BJ (cell line): Measurements from ENCODE around the gene IPO8. TPM values are rescaled to one million over a fixed set of nuclear protein-coding genes. Genes with fewer than 3 reads are reported as not detected.
"Not testable (repeated sequence)": the region's sequence is repeated elsewhere in the genome, so short reads cannot be mapped to it uniquely, and the experiment has no call there.

Experiments used
- CTCF ChIA-PET: fragments of 350-600 bp; formaldehyde crosslinking; extraction: SDS; loops from one replicate; lab custom pipeline; 2021; ENCODE audit warnings: antibody characterized with exemption, inconsistent platforms; lab: Yijun Ruan, JAX
- POLR2A ChIA-PET: fragments of 300-600 bp; sonication (Branson Sonifier 250); formaldehyde crosslinking; extraction: SDS; loops from one replicate; lab custom pipeline; 2021; ENCODE audit warnings: antibody characterized with exemption; lab: Charles Lee
- DNase-seq: peaks from one replicate; pipeline ENCODE4 v3.0.0-alpha.2; 2011; ENCODE audit warnings: low read depth
- H3K27me3 ChIP-seq: 2 replicates; pipeline ENCODE4 v1.6.0; 2011; ENCODE audit warnings: low read length; ENCODE audit not compliant: control insufficient read depth, insufficient read depth
- H3K36me3 ChIP-seq: 2 replicates; pipeline ENCODE4 v1.5.1; 2011; ENCODE audit warnings: low read length; ENCODE audit not compliant: control insufficient read depth, insufficient read depth
- H3K4me3 ChIP-seq: 2 replicates; pipeline ENCODE4 v1.5.1; 2011; ENCODE audit warnings: low read depth, mild to moderate bottlenecking, control low read depth, low read length
- CTCF ChIP-seq: IDR thresholded peaks from 2 replicates; pipeline ENCODE4 v1.5.1; 2011; ENCODE audit warnings: low read depth, mild to moderate bottlenecking, control low read depth, inconsistent platforms, low read length, moderate library complexity; ENCODE audit not compliant: insufficient read depth
- polyA plus RNA-seq: library from polyadenylated mRNA; depleted of rRNA; stranded (reverse); fragments of >200 nt; gene quantifications from 2 replicates; pipeline ENCODE4 v1.2.3, GENCODE V29; 2011

The IPO8 gene
- polyA plus RNA-seq, 1 experiment = 6.8 TPM

GRCh38 chr12:30613119-30613830 is 82.4 kb downstream of the IPO8 start:
- no peak for TF ChIP-seq CTCF
- H3K27me3 ChIP-seq = no peaks in the 10 kb centered on the region
- no peak for DNase-seq
- POLR2A ChIA-PET = no interaction called here
- no peaks in the 10 kb centered on the region for H3K36me3 ChIP-seq
- CTCF ChIA-PET = interaction anchor here (0.6 kb wide), 1 partner anchor 14 kb away, joined by 3 read pairs; no protein-coding TSS in a partner anchor
- H3K4me3 ChIP-seq = no peak overlapping the region

GRCh38 chr12:30610718-30611117 is 85.0 kb downstream of the IPO8 start:
- DNase-seq = no peak
- Histone ChIP-seq H3K27me3 (no peaks in the 10 kb centered on the region), H3K36me3 (no peaks in the 10 kb centered on the region), H3K4me3 (no peak overlapping the region)
- ChIA-PET POLR2A (no interaction called here), CTCF (no interaction called here)
- TF ChIP-seq CTCF = no peak

- CTCF ChIA-PET, H3K27me3 ChIP-seq, H3K4me3 ChIP-seq, DNase-seq, H3K36me3 ChIP-seq, POLR2A ChIA-PET: not testable (repeated sequence)
Observed at GRCh38 chr12:30609819-30610218, 85.8 kb downstream of the IPO8 start.

GRCh38 chr12:30604302-30604701 is 91.4 kb downstream of the IPO8 start:
- H3K4me3 ChIP-seq, POLR2A ChIA-PET, H3K36me3 ChIP-seq, CTCF ChIA-PET, H3K27me3 ChIP-seq, DNase-seq: not testable (repeated sequence)

- no peaks in the 10 kb centered on the region for H3K36me3 ChIP-seq
- no peak for DNase-seq
- CTCF ChIA-PET = no interaction called here
- POLR2A ChIA-PET = no interaction called here
- no peak for TF ChIP-seq CTCF
- no peaks in the 10 kb centered on the region for H3K27me3 ChIP-seq
- H3K4me3 ChIP-seq = no peak overlapping the region
Observed at GRCh38 chr12:30603129-30603528, 92.5 kb downstream of the IPO8 start.

- Histone ChIP-seq H3K4me3 (no peak overlapping the region), H3K27me3 (no peaks in the 10 kb centered on the region), H3K36me3 (no peaks in the 10 kb centered on the region)
- ChIA-PET POLR2A (no interaction called here), CTCF (no interaction called here)
- TF ChIP-seq CTCF = no peak
- DNase-seq = no peak
Observed at GRCh38 chr12:30602678-30603077, 93.0 kb downstream of the IPO8 start.
